GM19193 (cell line): ENCODE measurements around the gene PDZRN4.

Source experiments
- POLR2A ChIP-seq: IDR thresholded peaks from 4 replicates; pipeline ENCODE4 v1.6.1; 2011; ENCODE audit not compliant: insufficient read depth, insufficient read length; ENCODE audit errors: extremely low read depth

Gene PDZRN4

GRCh38 chr12:41248391-41248790 is 60.3 kb downstream of the PDZRN4 start:
- TF ChIP-seq POLR2A = no peak

- no peak for TF ChIP-seq POLR2A
Observed at GRCh38 chr12:41250748-41251147, 62.6 kb downstream of the PDZRN4 start.

GRCh38 chr12:41254004-41254914 is 66.1 kb downstream of the PDZRN4 start:
- no peak for TF ChIP-seq POLR2A

GRCh38 chr12:41264281-41264680 is 76.2 kb downstream of the PDZRN4 start:
- TF ChIP-seq POLR2A = no peak

- TF ChIP-seq POLR2A = no peak
Observed at GRCh38 chr12:41269056-41269455, 80.9 kb downstream of the PDZRN4 start.

- TF ChIP-seq POLR2A = no peak
Observed at GRCh38 chr12:41271489-41271888, 83.4 kb downstream of the PDZRN4 start.

- no peak for TF ChIP-seq POLR2A
Observed at GRCh38 chr12:41274643-41275042, 86.5 kb downstream of the PDZRN4 start.

- no peak for TF ChIP-seq POLR2A
Observed at GRCh38 chr12:41277100-41277945, 89.2 kb downstream of the PDZRN4 start.

GRCh38 chr12:41277946-41278267 is 89.8 kb downstream of the PDZRN4 start:
- no peak for TF ChIP-seq POLR2A

- TF ChIP-seq POLR2A = no peak
Observed at GRCh38 chr12:41286426-41286825, 98.3 kb downstream of the PDZRN4 start.

- TF ChIP-seq POLR2A = no peak
Observed at GRCh38 chr12:41287500-41288141, 99.5 kb downstream of the PDZRN4 start.

- no peak for TF ChIP-seq POLR2A
Observed at GRCh38 chr12:41288142-41288811, 100.2 kb downstream of the PDZRN4 start.

GRCh38 chr12:41289501-41289900 is 101.4 kb downstream of the PDZRN4 start:
- no peak for TF ChIP-seq POLR2A

- no peak for TF ChIP-seq POLR2A
Observed at GRCh38 chr12:41293011-41293410, 104.9 kb downstream of the PDZRN4 start.

GRCh38 chr12:41293461-41293860 is 105.3 kb downstream of the PDZRN4 start:
- no peak for TF ChIP-seq POLR2A
